Suppressor macrophage treated with lipopolysaccharide for 4 hours (primary cell): ENCODE data around the gene SLC12A3.

Experiments
- DNase-seq: peaks from one replicate; pipeline ENCODE4 v3.0.0-alpha.2; 2020

SLC12A3 gene

GRCh38 chr16:56946767-56947603 is 82.0 kb downstream of the SLC12A3 start:
- DNase-seq: no peak

GRCh38 chr16:56947604-56947995 is 82.6 kb downstream of the SLC12A3 start:
- DNase-seq: no peak

- DNase-seq: no peak
These were observed 83.2 kb downstream of the SLC12A3 start for GRCh38 chr16:56948234-56948633.

- no peak for DNase-seq
These were observed 85.0 kb downstream of the SLC12A3 start for GRCh38 chr16:56950051-56950450.

GRCh38 chr16:56950455-56950854 is 85.4 kb downstream of the SLC12A3 start:
- no peak for DNase-seq

GRCh38 chr16:56950881-56951771 is 86.1 kb downstream of the SLC12A3 start:
- DNase-seq: peak; percentile 79

- DNase-seq: no peak
These were observed 88.0 kb downstream of the SLC12A3 start for GRCh38 chr16:56953006-56953405.

GRCh38 chr16:56956076-56956475 is 91.1 kb downstream of the SLC12A3 start:
- DNase-seq: no peak

GRCh38 chr16:56956756-56957155 is 91.7 kb downstream of the SLC12A3 start:
- no peak for DNase-seq

- no peak for DNase-seq
These were observed 95.8 kb downstream of the SLC12A3 start for GRCh38 chr16:56960681-56961281.

GRCh38 chr16:56961386-56961785 is 96.4 kb downstream of the SLC12A3 start:
- DNase-seq: no peak

GRCh38 chr16:56961851-56962281 is 96.9 kb downstream of the SLC12A3 start, which contains the start of gene CETP:
Gene CETP (plus strand): TSS chr16:56961950. CDS start chr16:56961980, 30 bp downstream.
- DNase-seq: no peak

GRCh38 chr16:56964243-56965148 is 99.5 kb downstream of the SLC12A3 start:
- DNase-seq: peak; percentile 95
